Ascending aorta (tissue), 2 donors: ENCODE results near the gene RALGAPA2. TPM values are rescaled to one million over a fixed set of nuclear protein-coding genes. Genes with fewer than 3 reads are reported as not detected.

Experiments used
- DNase-seq, 2 donors: peaks; one replicate each; pipeline ENCODE4 v3.0.0-alpha.2; 2019; ENCODE audit warnings: low spot score in 2 of 2
- H3K27ac ChIP-seq, 2 donors: fragments of 200-600 bp; sonication (generic); one replicate each; pipeline ENCODE4 v1.5.1; 2016 to 2017; ENCODE audit warnings: mild to moderate bottlenecking in 1 of 2
- H3K27me3 ChIP-seq: fragments of 200-600 bp; sonication (generic); one replicate; pipeline ENCODE4 v1.5.1; 2017
- H3K36me3 ChIP-seq, 2 donors: fragments of 200-600 bp; sonication (generic); one replicate each; pipeline ENCODE4 v1.5.1; 2016
- H3K4me1 ChIP-seq, 2 donors: fragments of 200-600 bp; sonication (generic); one replicate each; pipeline ENCODE4 v1.5.1; 2016 to 2017; ENCODE audit warnings: mild to moderate bottlenecking in 1 of 2
- H3K4me3 ChIP-seq, 2 donors: fragments of 200-600 bp; sonication (generic); one replicate each; pipeline ENCODE4 v1.5.1; 2016 to 2017; ENCODE audit warnings: mild to moderate bottlenecking in 1 of 2
- H3K9me3 ChIP-seq, 2 donors: fragments of 200-600 bp; sonication (generic); one replicate each; pipeline ENCODE4 v1.5.1; 2016
- CTCF ChIP-seq, 3 experiments: fragments of 200-600 bp in 2 of 3; fragments of 450-650 bp in 1 of 3; sonication (generic) in 2 of 3; IDR thresholded peaks; one replicate each; pipeline ENCODE4 v1.5.1; 2016 to 2019; ENCODE audit warnings: antibody characterized with exemption in 3 of 3, mild to moderate bottlenecking in 1 of 3, moderate library complexity in 1 of 3
- intact Hi-C: fragments of 100-400 bp; cut with DNase I; formaldehyde crosslinking; loops from one replicate; pipeline ENCODE4 v1.15.1; 2023
- total RNA-seq: library from RNA; depleted of rRNA; stranded (reverse); fragments of >200 nt; gene quantifications from one replicate; pipeline ENCODE4 v1.1.0, GENCODE V29; 2016

The RALGAPA2 gene
- total RNA-seq, 1 donor from 2014 or later = 68.9 TPM

GRCh38 chr20:20566516-20566915 lies 145.9 kb downstream of the RALGAPA2 start:
- Histone ChIP-seq H3K9me3 (no peaks in the 10 kb centered on the region), H3K27ac (no peak overlapping the region), H3K36me3 (peaks cover 4 to 15% of the 10 kb centered on the region in 2 donors), H3K4me1 (no peaks in the 10 kb centered on the region), H3K27me3 (no peaks in the 10 kb centered on the region), H3K4me3 (no peak overlapping the region)
- no peak for DNase-seq
- intact Hi-C loops = loop anchor here (5.0 to 10.0 kb wide), 2 partner anchors 484 to 512 kb away; partner anchors contain the start of genes CFAP61 and CRNKL1
- no peak for TF ChIP-seq CTCF (IDR thresholded peaks at IDR 0.05)

- H3K9me3 ChIP-seq = no peaks in the 10 kb centered on the region
- no peak overlapping the region for H3K4me3 ChIP-seq
- intact Hi-C loops = loop anchor here (10.0 kb wide), 1 partner anchor 509 kb away; the partner anchor contains the start of genes CFAP61 and CRNKL1
- no peaks in the 10 kb centered on the region for H3K27me3 ChIP-seq
- H3K4me1 ChIP-seq = no peaks in the 10 kb centered on the region
- DNase-seq = no peak
- TF ChIP-seq CTCF (IDR thresholded peaks at IDR 0.05) = no peak
- H3K36me3 ChIP-seq = peaks cover 4% of the 10 kb centered on the region in 2 donors
- H3K27ac ChIP-seq = no peak overlapping the region
Measured at GRCh38 chr20:20564279-20564678, 148.2 kb downstream of the RALGAPA2 start.

GRCh38 chr20:20562507-20562906 lies 149.9 kb downstream of the RALGAPA2 start:
- intact Hi-C loops = loop anchor here (10.0 kb wide), 1 partner anchor 508 kb away; the partner anchor contains the start of genes CFAP61 and CRNKL1

GRCh38 chr20:20561841-20562240 lies 150.6 kb downstream of the RALGAPA2 start:
- no peaks in the 10 kb centered on the region for H3K27me3 ChIP-seq
- peaks cover 4% of the 10 kb centered on the region in 2 donors for H3K36me3 ChIP-seq
- H3K27ac ChIP-seq = no peak overlapping the region
- intact Hi-C loops = loop anchor here (10.0 kb wide), 1 partner anchor 507 kb away; the partner anchor contains the start of genes CFAP61 and CRNKL1
- H3K9me3 ChIP-seq = no peaks in the 10 kb centered on the region
- no peak for TF ChIP-seq CTCF (IDR thresholded peaks at IDR 0.05)
- H3K4me1 ChIP-seq = no peaks in the 10 kb centered on the region
- H3K4me3 ChIP-seq = no peak overlapping the region
- DNase-seq = no peak

More at GRCh38 chr20:20562507-20562906, 149.9 kb downstream of the RALGAPA2 start:
- Histone ChIP-seq H3K36me3 (peaks cover 4% of the 10 kb centered on the region in 2 donors), H3K4me1 (no peaks in the 10 kb centered on the region), H3K9me3 (no peaks in the 10 kb centered on the region), H3K27ac (no peak overlapping the region), H3K4me3 (no peak overlapping the region), H3K27me3 (no peaks in the 10 kb centered on the region)
- no peak for TF ChIP-seq CTCF (IDR thresholded peaks at IDR 0.05)
- no peak for DNase-seq

- DNase-seq = no peak
- peaks cover 4 to 7% of the 10 kb centered on the region in 2 donors for H3K36me3 ChIP-seq
- H3K9me3 ChIP-seq = no peaks in the 10 kb centered on the region
- no peak overlapping the region for H3K4me3 ChIP-seq
- no peak for TF ChIP-seq CTCF (IDR thresholded peaks at IDR 0.05)
- no peaks in the 10 kb centered on the region for H3K27me3 ChIP-seq
- intact Hi-C loops = loop anchor here (10.0 kb wide), 1 partner anchor 506 kb away; the partner anchor contains the start of genes CFAP61 and CRNKL1
- H3K27ac ChIP-seq = no peak overlapping the region
- H3K4me1 ChIP-seq = no peaks in the 10 kb centered on the region
Measured at GRCh38 chr20:20561172-20561571, 151.3 kb downstream of the RALGAPA2 start.
